Measurements from ENCODE around the gene OXA1L. TPM values are rescaled to one million over a fixed set of nuclear protein-coding genes. Genes with fewer than 3 reads are reported as not detected.
"Not testable (repeated sequence)": the region's sequence is repeated elsewhere in the genome, so short reads cannot be mapped to it uniquely, and the experiment has no call there.

OXA1L gene
- 37.6 and 45.7 TPM in 2 replicates for total RNA-seq

DNA sequence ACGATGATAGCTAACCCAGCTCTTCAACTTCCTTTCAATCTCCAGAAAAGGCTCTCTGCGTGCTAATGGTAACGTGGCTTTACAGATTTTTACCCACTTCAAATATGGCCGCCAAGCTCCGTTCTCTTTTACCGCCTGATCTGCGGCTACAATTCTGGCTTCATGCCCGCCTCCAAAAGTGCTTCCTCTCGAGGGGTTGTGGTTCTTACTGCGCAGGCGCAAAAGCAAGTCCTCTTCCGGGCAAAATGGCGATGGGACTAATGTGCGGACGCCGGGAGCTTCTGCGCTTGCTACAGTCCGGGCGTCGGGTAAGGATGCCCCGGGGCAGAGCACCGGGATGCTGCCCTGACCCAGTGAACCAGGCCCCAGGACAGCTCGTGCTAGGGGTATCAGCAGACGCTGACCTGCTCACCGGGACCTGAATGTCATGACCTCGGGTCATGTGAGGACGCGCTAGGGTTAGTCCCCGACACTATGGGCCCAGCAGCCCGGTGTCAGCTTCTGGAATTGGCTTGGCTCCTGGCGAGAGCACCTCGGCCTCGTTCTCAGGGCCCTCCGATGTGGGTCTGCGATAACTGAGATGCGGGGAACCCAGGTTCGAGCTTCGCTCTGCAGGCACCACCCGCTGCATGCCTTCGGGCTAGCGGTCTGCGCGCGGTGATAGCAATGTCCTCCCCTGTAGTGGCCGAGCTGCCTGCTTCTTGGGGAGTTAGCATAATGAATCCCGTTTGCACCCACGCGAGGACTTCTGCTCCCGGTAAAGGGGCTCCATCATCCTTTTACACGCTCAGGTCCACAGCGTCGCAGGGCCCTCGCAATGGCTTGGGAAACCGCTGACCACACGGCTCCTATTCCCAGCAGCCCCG is at the start of gene OXA1L:
Gene OXA1L, plus strand, starts transcription at position 232 of the 866 bp plus-strand sequence. Its CDS starts 14 bp downstream, at position 246.
- TF ChIP-seq, protein P1, sequence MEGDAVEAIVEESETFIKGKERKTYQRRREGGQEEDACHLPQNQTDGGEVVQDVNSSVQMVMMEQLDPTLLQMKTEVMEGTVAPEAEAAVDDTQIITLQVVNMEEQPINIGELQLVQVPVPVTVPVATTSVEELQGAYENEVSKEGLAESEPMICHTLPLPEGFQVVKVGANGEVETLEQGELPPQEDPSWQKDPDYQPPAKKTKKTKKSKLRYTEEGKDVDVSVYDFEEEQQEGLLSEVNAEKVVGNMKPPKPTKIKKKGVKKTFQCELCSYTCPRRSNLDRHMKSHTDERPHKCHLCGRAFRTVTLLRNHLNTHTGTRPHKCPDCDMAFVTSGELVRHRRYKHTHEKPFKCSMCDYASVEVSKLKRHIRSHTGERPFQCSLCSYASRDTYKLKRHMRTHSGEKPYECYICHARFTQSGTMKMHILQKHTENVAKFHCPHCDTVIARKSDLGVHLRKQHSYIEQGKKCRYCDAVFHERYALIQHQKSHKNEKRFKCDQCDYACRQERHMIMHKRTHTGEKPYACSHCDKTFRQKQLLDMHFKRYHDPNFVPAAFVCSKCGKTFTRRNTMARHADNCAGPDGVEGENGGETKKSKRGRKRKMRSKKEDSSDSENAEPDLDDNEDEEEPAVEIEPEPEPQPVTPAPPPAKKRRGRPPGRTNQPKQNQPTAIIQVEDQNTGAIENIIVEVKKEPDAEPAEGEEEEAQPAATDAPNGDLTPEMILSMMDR (IDR thresholded peaks at IDR 0.05; ENCODE audit: insufficient read depth, low read depth, low read length), result no peak
- DNase-seq (ENCODE audit: low read depth), result peak; percentile 99
- H3K4me3 ChIP-seq (ENCODE audit: low read depth, low read length), result peak within 1 kb of the TSS; percentile 100

GRCh38 chr14:22718091-22718490 is 48.4 kb upstream of the OXA1L start:
- TF ChIP-seq, protein P1 (IDR thresholded peaks at IDR 0.05; ENCODE audit: insufficient read depth, low read depth, low read length), result no peak
- no peak overlapping the region for H3K4me3 ChIP-seq (ENCODE audit: low read depth, low read length)
- DNase-seq (ENCODE audit: low read depth), result no peak

GRCh38 chr14:22721213-22721612 is 45.3 kb upstream of the OXA1L start:
- no peak for DNase-seq (ENCODE audit: low read depth)
- H3K4me3 ChIP-seq (ENCODE audit: low read depth, low read length), result no peak overlapping the region
- TF ChIP-seq, protein P1 (IDR thresholded peaks at IDR 0.05; ENCODE audit: insufficient read depth, low read depth, low read length), result no peak

- DNase-seq (ENCODE audit: low read depth), result no peak
- no peak overlapping the region for H3K4me3 ChIP-seq (ENCODE audit: low read depth, low read length)
- TF ChIP-seq, protein P1 (IDR thresholded peaks at IDR 0.05; ENCODE audit: insufficient read depth, low read depth, low read length), result no peak
Measured at GRCh38 chr14:22723815-22724214, 42.7 kb upstream of the OXA1L start.

GRCh38 chr14:22724847-22725246 is 41.6 kb upstream of the OXA1L start:
- not testable (repeated sequence) for DNase-seq (ENCODE audit: low read depth)

DNA sequence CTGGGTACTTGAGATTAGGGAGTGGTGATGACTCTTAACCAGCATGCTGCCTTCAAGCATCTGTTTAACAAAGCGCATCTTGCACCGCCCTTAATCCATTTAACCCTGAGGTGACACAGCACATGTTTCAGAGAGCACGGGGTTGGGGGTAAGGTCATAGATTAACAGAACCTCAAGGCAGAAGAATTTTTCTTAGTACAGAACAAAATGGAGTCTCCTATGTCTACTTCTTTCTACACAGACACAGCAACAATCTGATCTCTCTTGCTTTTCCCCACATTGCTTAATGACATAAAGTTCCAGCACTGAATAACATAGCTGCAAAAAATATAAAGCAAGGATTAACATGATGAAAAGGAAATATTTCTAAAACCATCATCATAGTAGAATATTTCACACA is 41.1 kb upstream of the OXA1L start:
- not testable (repeated sequence) for H3K4me3 ChIP-seq (ENCODE audit: low read depth, low read length); DNase-seq (ENCODE audit: low read depth)

More at GRCh38 chr14:22724847-22725246, 41.6 kb upstream of the OXA1L start:
- H3K4me3 ChIP-seq (ENCODE audit: low read depth, low read length), result not testable (repeated sequence)

DNA sequence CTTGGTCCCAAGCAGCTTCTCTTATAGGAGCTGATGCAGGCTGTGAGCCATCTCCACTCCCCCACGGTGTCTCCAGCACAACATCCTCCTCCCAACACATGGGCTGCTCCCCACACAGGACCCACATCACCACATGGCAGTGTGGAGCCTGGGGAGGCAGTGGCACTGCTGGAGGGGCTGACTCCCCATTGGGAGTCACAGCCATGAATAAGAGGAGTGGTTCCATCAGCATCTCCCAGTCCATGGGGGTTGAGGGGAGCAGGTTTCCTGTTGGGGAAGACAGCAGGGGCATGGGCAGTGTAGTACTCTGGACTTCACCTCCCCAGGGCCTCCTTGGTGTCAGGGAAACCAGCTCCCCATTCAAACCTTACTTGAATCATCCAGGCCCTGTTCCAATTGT is 40.5 kb upstream of the OXA1L start:
- TF ChIP-seq, protein P1 (IDR thresholded peaks at IDR 0.05; ENCODE audit: insufficient read depth, low read depth, low read length), result no peak
- H3K4me3 ChIP-seq (ENCODE audit: low read depth, low read length), result no peak overlapping the region
- no peak for DNase-seq (ENCODE audit: low read depth)

GRCh38 chr14:22732062-22732461 is 34.4 kb upstream of the OXA1L start:
- H3K4me3 ChIP-seq (ENCODE audit: low read depth, low read length); DNase-seq (ENCODE audit: low read depth): not testable (repeated sequence)

Measured in fibroblast of villous mesenchyme (primary cell).